Fibroblast of pulmonary artery (primary cell): ENCODE results near the gene RACK1.

Source experiments
- DNase-seq: peaks from one replicate; pipeline ENCODE4 v3.0.0-alpha.2; 2010; ENCODE audit warnings: low read depth
- H3K4me3 ChIP-seq: replicated peaks from 2 replicates; pipeline ENCODE4 v1.5.1; 2011; ENCODE audit warnings: low read depth, mild to moderate bottlenecking, control low read depth, low read length, moderate library complexity
- CTCF ChIP-seq: IDR thresholded peaks from 2 replicates; pipeline ENCODE4 v1.5.1; 2011; ENCODE audit warnings: mild to moderate bottlenecking, control low read depth, low read length, inconsistent platforms; ENCODE audit errors: missing control alignments

RACK1 gene

GRCh38 chr5:181189962-181190710 is 53.6 kb downstream of the RACK1 start:
- no peak for TF ChIP-seq CTCF
- DNase-seq: no peak
- H3K4me3 ChIP-seq: peak overlapping the region; percentile 82

GRCh38 chr5:181189363-181189961 is 54.2 kb downstream of the RACK1 start:
- peak overlapping the region; percentile 82 for H3K4me3 ChIP-seq
- TF ChIP-seq CTCF: no peak
- peak; percentile 53 for DNase-seq

- peak; percentile 85 for DNase-seq
- TF ChIP-seq CTCF: peak; percentile 3
- H3K4me3 ChIP-seq: peak overlapping the region; percentile 82
Measured at GRCh38 chr5:181188700-181189362, 54.9 kb downstream of the RACK1 start.

- H3K4me3 ChIP-seq: peak overlapping the region; percentile 51
- peak; percentile 82 for DNase-seq
- TF ChIP-seq CTCF: peak; percentile 31
Measured at GRCh38 chr5:181187500-181188213, 56.0 kb downstream of the RACK1 start.

GRCh38 chr5:181186986-181187499 is 56.7 kb downstream of the RACK1 start:
- peak overlapping the region; percentile 51 for H3K4me3 ChIP-seq
- TF ChIP-seq CTCF: no peak
- no peak for DNase-seq
